Measurements from ENCODE around the gene CDC42EP1. TPM values are rescaled to one million over a fixed set of nuclear protein-coding genes. Genes with fewer than 3 reads are reported as not detected.
A peak's percentile ranks its signal among the peaks of the same experiment; 100 is the strongest.

CDC42EP1 gene
- polyA plus RNA-seq (0.24 TPM in 1 of 2 replicates, not detected in the other), polyA minus RNA-seq (not detected in 2 replicates)

- no peaks in the 10 kb centered on the region for H4K20me1 ChIP-seq (ENCODE audit: insufficient read depth)
- H3K9ac ChIP-seq (ENCODE audit: low read length): no peak within 1 kb of the TSS
- no peak for TF ChIP-seq SMC3 (conservative IDR thresholded peaks at IDR 0.05; ENCODE audit: poor library complexity)
- TF ChIP-seq RAD21 (conservative IDR thresholded peaks at IDR 0.05): no peak
- peak; percentile 60 for TF ChIP-seq EZH2 (IDR thresholded peaks at IDR 0.05; ENCODE audit: borderline replicate concordance, insufficient read depth, low read length, poor library complexity, severe bottlenecking)
- no peak for TF ChIP-seq CTCF (IDR thresholded peaks at IDR 0.05; ENCODE audit: poor library complexity, severe bottlenecking)
- TF ChIP-seq MXI1 (conservative IDR thresholded peaks at IDR 0.05; ENCODE audit: poor library complexity, severe bottlenecking): no peak
- TF ChIP-seq POLR2AphosphoS5 (IDR thresholded peaks at IDR 0.05): no peak
- peaks cover 31% of the 10 kb centered on the region for H3K27me3 ChIP-seq (ENCODE audit: insufficient read depth, low read depth, low read length)
- no peaks in the 10 kb centered on the region for H3K36me3 ChIP-seq (ENCODE audit: insufficient read depth, low read length)
- H3K4me3 ChIP-seq (ENCODE audit: low read length): peak within 1 kb of the TSS; percentile 57
- H3K4me2 ChIP-seq (ENCODE audit: low read length): no peak within 1 kb of the TSS
- H3K9me2 ChIP-seq (ENCODE audit: insufficient read depth, low read length): no peaks in the 10 kb centered on the region
- H3K79me2 ChIP-seq (replicated peaks; ENCODE audit: insufficient read depth, low read length): no peaks in the 10 kb centered on the region
- H2AFZ ChIP-seq (ENCODE audit: low read depth, low read length): no peak within 1 kb of the TSS
- no peaks in the 10 kb centered on the region for H3F3A ChIP-seq (ENCODE audit: insufficient read depth, low read length, poor library complexity, severe bottlenecking)
- H3K9me3 ChIP-seq (ENCODE audit: low read length): no peaks in the 10 kb centered on the region
- H3K27ac ChIP-seq (ENCODE audit: low read length): no peak within 1 kb of the TSS
These were observed at the start of gene CDC42EP1 for GRCh38 chr22:37559901-37560607. CDC42EP1 (plus strand) TSS chr22:37560480; CDS start chr22:37566350, 5,870 bp downstream.

- Histone ChIP-seq H3K9me3 (ENCODE audit: low read length) (no peaks in the 10 kb centered on the region), H3K9ac (ENCODE audit: low read length) (no peak overlapping the region), H2AFZ (ENCODE audit: low read depth, low read length) (no peak overlapping the region), H3K4me3 (ENCODE audit: low read length) (no peak overlapping the region), H3F3A (ENCODE audit: insufficient read depth, low read length, poor library complexity, severe bottlenecking) (no peaks in the 10 kb centered on the region), H3K9me2 (ENCODE audit: insufficient read depth, low read length) (no peaks in the 10 kb centered on the region), H4K20me1 (ENCODE audit: insufficient read depth) (no peaks in the 10 kb centered on the region), H3K4me2 (ENCODE audit: low read length) (no peak overlapping the region), H3K79me2 (replicated peaks; ENCODE audit: insufficient read depth, low read length) (no peaks in the 10 kb centered on the region), H3K27ac (ENCODE audit: low read length) (no peak overlapping the region), H3K36me3 (ENCODE audit: insufficient read depth, low read length) (no peaks in the 10 kb centered on the region), H3K27me3 (ENCODE audit: insufficient read depth, low read depth, low read length) (no peaks in the 10 kb centered on the region)
- TF ChIP-seq RAD21 (conservative IDR thresholded peaks at IDR 0.05): no peak
- TF ChIP-seq REST (IDR thresholded peaks at IDR 0.05; ENCODE audit: borderline replicate concordance): no peak
- no peak for TF ChIP-seq SMC3 (conservative IDR thresholded peaks at IDR 0.05; ENCODE audit: poor library complexity)
- TF ChIP-seq TAF1 (IDR thresholded peaks at IDR 0.05; ENCODE audit: low read depth): no peak
- no peak for TF ChIP-seq EZH2 (IDR thresholded peaks at IDR 0.05; ENCODE audit: borderline replicate concordance, insufficient read depth, low read length, poor library complexity, severe bottlenecking)
- no peak for TF ChIP-seq EP300 (conservative IDR thresholded peaks at IDR 0.05; ENCODE audit: poor library complexity, severe bottlenecking)
- no peak for TF ChIP-seq MXI1 (conservative IDR thresholded peaks at IDR 0.05; ENCODE audit: poor library complexity, severe bottlenecking)
- no peak for TF ChIP-seq POLR2AphosphoS5 (IDR thresholded peaks at IDR 0.05)
- no peak for TF ChIP-seq CTCF (IDR thresholded peaks at IDR 0.05; ENCODE audit: poor library complexity, severe bottlenecking)
These were observed 48.7 kb upstream of the CDC42EP1 start for GRCh38 chr22:37511395-37512104.
